Liver (tissue), 9 donors: ENCODE measurements around the gene PDXK. TPM values are rescaled to one million over a fixed set of nuclear protein-coding genes. Genes with fewer than 3 reads are reported as not detected.

Source experiments
- DNase-seq: peaks from one replicate; pipeline ENCODE4 v3.0.0-alpha.2; 2017; ENCODE audit warnings: low spot score
- H3K27ac ChIP-seq, 2 donors: one replicate each; pipeline ENCODE4 v1.7.0; 2013; ENCODE audit warnings: inconsistent platforms in 2 of 2, low read length in 2 of 2, control low read depth in 1 of 2, low read depth in 1 of 2, mild to moderate bottlenecking in 1 of 2
- H3K27me3 ChIP-seq, 4 donors: one replicate each; pipeline versions ENCODE4 v1.6.1 to v1.7.0; 2013; ENCODE audit warnings: low read length in 3 of 4, inconsistent platforms in 1 of 4, mild to moderate bottlenecking in 1 of 4, moderate library complexity in 1 of 4; ENCODE audit not compliant: control insufficient read depth in 4 of 4, insufficient read depth in 4 of 4
- H3K36me3 ChIP-seq, 4 donors: one replicate each; pipeline versions ENCODE4 v1.6.1 to v1.7.0; 2013; ENCODE audit warnings: low read length in 3 of 4, mild to moderate bottlenecking in 3 of 4, low read depth in 1 of 4, moderate library complexity in 1 of 4; ENCODE audit not compliant: control insufficient read depth in 4 of 4, insufficient read depth in 3 of 4
- H3K4me1 ChIP-seq, 4 donors: one replicate each; pipeline versions ENCODE4 v1.6.1 to v1.7.0; 2013; ENCODE audit warnings: low read length in 3 of 4, mild to moderate bottlenecking in 3 of 4, moderate library complexity in 1 of 4; ENCODE audit not compliant: control insufficient read depth in 4 of 4, insufficient read depth in 4 of 4
- H3K4me3 ChIP-seq, 3 donors: one replicate each; pipeline versions ENCODE4 v1.6.1 to v1.7.0; 2013; ENCODE audit warnings: low read length in 3 of 3, control low read depth in 1 of 3, low read depth in 1 of 3, mild to moderate bottlenecking in 1 of 3
- H3K9ac ChIP-seq, 2 donors: one replicate each; pipeline ENCODE4 v1.7.0; 2013; ENCODE audit warnings: low read length in 2 of 2, mild to moderate bottlenecking in 2 of 2, moderate library complexity in 2 of 2, control low read depth in 1 of 2, low read depth in 1 of 2
- H3K9me3 ChIP-seq, 4 donors: one replicate each; pipeline versions ENCODE4 v1.6.1 to v1.7.0; 2013; ENCODE audit warnings: low read length in 3 of 4; ENCODE audit not compliant: control insufficient read depth in 4 of 4
- FOXA2 ChIP-seq: IDR thresholded peaks from 2 replicates; pipeline ENCODE4 v1.6.1; 2016; ENCODE audit warnings: antibody characterized with exemption
- GABPA ChIP-seq, 2 donors: IDR thresholded peaks in 1 of 2; conservative IDR thresholded peaks in 1 of 2; 2 replicates each; pipeline ENCODE4 v1.6.1; 2016; ENCODE audit warnings: antibody characterized with exemption in 2 of 2, mild to moderate bottlenecking in 1 of 2, moderate library complexity in 1 of 2
- HNF4A ChIP-seq, 2 donors: conservative IDR thresholded peaks; 2 replicates each; pipeline ENCODE4 v1.6.1; 2016; ENCODE audit warnings: antibody characterized with exemption in 2 of 2, mild to moderate bottlenecking in 2 of 2
- JUND ChIP-seq, 2 donors: IDR thresholded peaks; 2 replicates each; pipeline ENCODE4 v1.6.1; 2016; ENCODE audit warnings: antibody characterized with exemption in 2 of 2
- NR2F2 ChIP-seq: IDR thresholded peaks from 2 replicates; pipeline ENCODE4 v1.6.1; 2016; ENCODE audit warnings: antibody characterized with exemption
- RAD21 ChIP-seq, 2 donors: IDR thresholded peaks; 2 replicates each; pipeline ENCODE4 v1.6.1; 2016; ENCODE audit warnings: antibody characterized with exemption in 2 of 2, mild to moderate bottlenecking in 2 of 2
- SP1 ChIP-seq: IDR thresholded peaks from 2 replicates; pipeline ENCODE4 v1.6.1; 2018; ENCODE audit warnings: antibody characterized with exemption, mild to moderate bottlenecking
- TAF1 ChIP-seq: conservative IDR thresholded peaks from 2 replicates; pipeline ENCODE4 v1.6.1; 2016; ENCODE audit warnings: antibody characterized with exemption, mild to moderate bottlenecking
- YY1 ChIP-seq: IDR thresholded peaks from 2 replicates; pipeline ENCODE4 v1.6.1; 2016; ENCODE audit warnings: antibody characterized with exemption, mild to moderate bottlenecking
- WGBS: extraction: QIAGEN DNeasy Blood & Tissue Kit; methylation state at CpG from one replicate; pipeline ENCODE4 v1.1.7; 2013; 5-methylcytosine and 5-hydroxymethylcytosine counted together
- polyA plus RNA-seq, 2 donors: library from polyadenylated mRNA; stranded (reverse) in 1 of 2; unstranded in 1 of 2; fragments of 200-250 nt in 1 of 2; fragments of >200 nt in 1 of 2; fragmentation: Nextera tagmentation in 1 of 2; extraction: Ambion mirVana in 1 of 2; gene quantifications; one replicate each; pipeline versions ENCODE4 v1.2.1 to v1.2.3, GENCODE V29; 2013 to 2015
- total RNA-seq, 2 donors: library from RNA; depleted of rRNA; stranded (reverse); fragments of >200 nt; gene quantifications; one replicate each; pipeline ENCODE4 v1.2.3, GENCODE V29; 2014
- TF ChIP-seq, protein P1 (sequence below): IDR thresholded peaks from 2 replicates; pipeline ENCODE4 v1.6.1; 2016; ENCODE audit warnings: antibody characterized with exemption, mild to moderate bottlenecking
- TF ChIP-seq, protein P2 (sequence below): fragments of 150-350 bp; IDR thresholded peaks from 2 replicates; pipeline ENCODE4 v1.5.1; 2017; ENCODE audit warnings: improper control_type of control experiment, low read depth, low read length; ENCODE audit not compliant: missing input control
- TF ChIP-seq, protein P3 (sequence below): IDR thresholded peaks from 2 replicates; pipeline ENCODE4 v1.6.1; 2016; ENCODE audit warnings: antibody characterized with exemption
- TF ChIP-seq, protein P4 (sequence below): IDR thresholded peaks from 2 replicates; pipeline ENCODE4 v1.6.1; 2016; ENCODE audit warnings: antibody characterized with exemption
- TF ChIP-seq, protein P5 (sequence below): IDR thresholded peaks from 2 replicates; pipeline ENCODE4 v1.6.1; 2016; ENCODE audit warnings: antibody characterized with exemption
- donor health status: healthy.
- donor health status: healthy.
- donor health status: healthy.
- donor health status: healthy.
- donor health status: healthy.

The PDXK gene
- total and polyA plus RNA-seq, 4 donors, result 20.5 to 104 (median 34.9) TPM

DNA sequence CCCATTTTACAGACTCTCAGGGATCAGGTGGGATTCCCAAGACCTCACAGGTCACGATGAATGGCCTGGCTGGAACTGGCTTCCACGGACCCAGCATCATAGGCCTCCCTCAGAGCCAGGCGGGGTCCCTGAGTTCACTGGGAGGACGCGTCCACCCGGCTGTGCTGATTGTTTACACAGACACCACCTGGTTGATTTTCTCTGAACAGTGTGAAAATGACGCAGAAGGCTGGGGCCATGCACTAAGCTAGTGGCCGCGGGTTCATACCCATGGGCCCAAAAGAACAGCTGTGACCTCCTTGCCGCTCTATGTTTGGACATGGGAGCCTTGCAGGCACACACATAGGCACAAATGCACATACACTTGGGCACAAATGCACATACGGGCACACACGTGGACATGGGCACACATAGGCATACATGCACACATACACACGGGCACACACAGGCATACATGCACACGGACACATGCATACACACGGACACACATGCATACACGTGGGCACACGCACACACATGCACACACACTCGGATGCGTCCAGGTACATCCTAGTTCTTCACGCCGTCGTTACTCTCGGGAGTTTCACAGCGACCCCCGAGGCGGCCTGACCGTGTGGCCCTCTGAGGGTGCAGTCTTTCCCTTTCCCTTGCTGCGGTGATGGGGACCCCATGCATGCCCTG, 34.0 kb downstream of the PDXK start:
- 96% methylated on average over 28 of the region's 28 CpGs for WGBS
- Histone ChIP-seq H3K9me3 (no peaks in the 10 kb centered on the region), H3K36me3 (peaks cover 16 to 70% (median 22%) of the 10 kb centered on the region in 4 donors), H3K4me1 (peaks cover 5 to 11% (median 8%) of the 10 kb centered on the region in 4 donors), H3K4me3 (no peak overlapping the region), H3K9ac (no peak overlapping the region), H3K27ac (no peak overlapping the region), H3K27me3 (no peaks in the 10 kb centered on the region)
- DNase-seq, result no peak
- TF ChIP-seq, protein P1, sequence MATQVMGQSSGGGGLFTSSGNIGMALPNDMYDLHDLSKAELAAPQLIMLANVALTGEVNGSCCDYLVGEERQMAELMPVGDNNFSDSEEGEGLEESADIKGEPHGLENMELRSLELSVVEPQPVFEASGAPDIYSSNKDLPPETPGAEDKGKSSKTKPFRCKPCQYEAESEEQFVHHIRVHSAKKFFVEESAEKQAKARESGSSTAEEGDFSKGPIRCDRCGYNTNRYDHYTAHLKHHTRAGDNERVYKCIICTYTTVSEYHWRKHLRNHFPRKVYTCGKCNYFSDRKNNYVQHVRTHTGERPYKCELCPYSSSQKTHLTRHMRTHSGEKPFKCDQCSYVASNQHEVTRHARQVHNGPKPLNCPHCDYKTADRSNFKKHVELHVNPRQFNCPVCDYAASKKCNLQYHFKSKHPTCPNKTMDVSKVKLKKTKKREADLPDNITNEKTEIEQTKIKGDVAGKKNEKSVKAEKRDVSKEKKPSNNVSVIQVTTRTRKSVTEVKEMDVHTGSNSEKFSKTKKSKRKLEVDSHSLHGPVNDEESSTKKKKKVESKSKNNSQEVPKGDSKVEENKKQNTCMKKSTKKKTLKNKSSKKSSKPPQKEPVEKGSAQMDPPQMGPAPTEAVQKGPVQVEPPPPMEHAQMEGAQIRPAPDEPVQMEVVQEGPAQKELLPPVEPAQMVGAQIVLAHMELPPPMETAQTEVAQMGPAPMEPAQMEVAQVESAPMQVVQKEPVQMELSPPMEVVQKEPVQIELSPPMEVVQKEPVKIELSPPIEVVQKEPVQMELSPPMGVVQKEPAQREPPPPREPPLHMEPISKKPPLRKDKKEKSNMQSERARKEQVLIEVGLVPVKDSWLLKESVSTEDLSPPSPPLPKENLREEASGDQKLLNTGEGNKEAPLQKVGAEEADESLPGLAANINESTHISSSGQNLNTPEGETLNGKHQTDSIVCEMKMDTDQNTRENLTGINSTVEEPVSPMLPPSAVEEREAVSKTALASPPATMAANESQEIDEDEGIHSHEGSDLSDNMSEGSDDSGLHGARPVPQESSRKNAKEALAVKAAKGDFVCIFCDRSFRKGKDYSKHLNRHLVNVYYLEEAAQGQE, result no peak
- TF ChIP-seq RAD21 (IDR thresholded peaks at IDR 0.05) (no peak), NR2F2 (no peak), TAF1 (no peak), JUND (IDR thresholded peaks at IDR 0.05) (no peak), SP1 (no peak), FOXA2 (no peak), YY1 (no peak), GABPA (IDR thresholded peaks at IDR 0.05 in 1 of 2, conservative IDR thresholded peaks at IDR 0.05 in 1 of 2) (no peak)
- TF ChIP-seq, protein P2, sequence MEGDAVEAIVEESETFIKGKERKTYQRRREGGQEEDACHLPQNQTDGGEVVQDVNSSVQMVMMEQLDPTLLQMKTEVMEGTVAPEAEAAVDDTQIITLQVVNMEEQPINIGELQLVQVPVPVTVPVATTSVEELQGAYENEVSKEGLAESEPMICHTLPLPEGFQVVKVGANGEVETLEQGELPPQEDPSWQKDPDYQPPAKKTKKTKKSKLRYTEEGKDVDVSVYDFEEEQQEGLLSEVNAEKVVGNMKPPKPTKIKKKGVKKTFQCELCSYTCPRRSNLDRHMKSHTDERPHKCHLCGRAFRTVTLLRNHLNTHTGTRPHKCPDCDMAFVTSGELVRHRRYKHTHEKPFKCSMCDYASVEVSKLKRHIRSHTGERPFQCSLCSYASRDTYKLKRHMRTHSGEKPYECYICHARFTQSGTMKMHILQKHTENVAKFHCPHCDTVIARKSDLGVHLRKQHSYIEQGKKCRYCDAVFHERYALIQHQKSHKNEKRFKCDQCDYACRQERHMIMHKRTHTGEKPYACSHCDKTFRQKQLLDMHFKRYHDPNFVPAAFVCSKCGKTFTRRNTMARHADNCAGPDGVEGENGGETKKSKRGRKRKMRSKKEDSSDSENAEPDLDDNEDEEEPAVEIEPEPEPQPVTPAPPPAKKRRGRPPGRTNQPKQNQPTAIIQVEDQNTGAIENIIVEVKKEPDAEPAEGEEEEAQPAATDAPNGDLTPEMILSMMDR, result no peak
- TF ChIP-seq, protein P3, sequence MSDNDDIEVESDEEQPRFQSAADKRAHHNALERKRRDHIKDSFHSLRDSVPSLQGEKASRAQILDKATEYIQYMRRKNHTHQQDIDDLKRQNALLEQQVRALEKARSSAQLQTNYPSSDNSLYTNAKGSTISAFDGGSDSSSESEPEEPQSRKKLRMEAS, result no peak
- TF ChIP-seq, protein P4, sequence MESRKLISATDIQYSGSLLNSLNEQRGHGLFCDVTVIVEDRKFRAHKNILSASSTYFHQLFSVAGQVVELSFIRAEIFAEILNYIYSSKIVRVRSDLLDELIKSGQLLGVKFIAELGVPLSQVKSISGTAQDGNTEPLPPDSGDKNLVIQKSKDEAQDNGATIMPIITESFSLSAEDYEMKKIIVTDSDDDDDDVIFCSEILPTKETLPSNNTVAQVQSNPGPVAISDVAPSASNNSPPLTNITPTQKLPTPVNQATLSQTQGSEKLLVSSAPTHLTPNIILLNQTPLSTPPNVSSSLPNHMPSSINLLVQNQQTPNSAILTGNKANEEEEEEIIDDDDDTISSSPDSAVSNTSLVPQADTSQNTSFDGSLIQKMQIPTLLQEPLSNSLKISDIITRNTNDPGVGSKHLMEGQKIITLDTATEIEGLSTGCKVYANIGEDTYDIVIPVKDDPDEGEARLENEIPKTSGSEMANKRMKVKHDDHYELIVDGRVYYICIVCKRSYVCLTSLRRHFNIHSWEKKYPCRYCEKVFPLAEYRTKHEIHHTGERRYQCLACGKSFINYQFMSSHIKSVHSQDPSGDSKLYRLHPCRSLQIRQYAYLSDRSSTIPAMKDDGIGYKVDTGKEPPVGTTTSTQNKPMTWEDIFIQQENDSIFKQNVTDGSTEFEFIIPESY, result no peak

DNA sequence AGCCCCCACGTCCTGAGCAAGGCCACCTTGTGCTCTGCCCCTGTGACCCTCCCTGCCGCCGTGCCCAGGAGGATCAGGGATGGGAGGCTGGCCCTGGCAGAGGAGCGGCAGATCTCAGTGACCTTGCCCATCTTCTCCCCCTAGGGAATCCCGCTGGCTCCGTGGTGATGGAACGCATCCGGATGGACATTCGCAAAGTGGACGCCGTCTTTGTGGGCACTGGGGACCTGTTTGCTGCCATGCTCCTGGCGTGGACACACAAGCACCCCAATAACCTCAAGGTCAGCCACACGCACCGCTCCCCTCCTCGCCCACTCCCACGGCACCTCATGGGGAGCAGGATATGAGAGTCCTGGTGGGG, 34.5 kb downstream of the PDXK start:
- DNase-seq, result no peak
- Histone ChIP-seq H3K9ac (no peak overlapping the region), H3K27me3 (no peaks in the 10 kb centered on the region), H3K4me1 (peaks cover 5 to 13% (median 9%) of the 10 kb centered on the region in 4 donors), H3K36me3 (peaks cover 16 to 69% (median 21%) of the 10 kb centered on the region in 4 donors), H3K9me3 (no peaks in the 10 kb centered on the region), H3K4me3 (no peak overlapping the region), H3K27ac (no peak overlapping the region)
- TF ChIP-seq, protein P5, sequence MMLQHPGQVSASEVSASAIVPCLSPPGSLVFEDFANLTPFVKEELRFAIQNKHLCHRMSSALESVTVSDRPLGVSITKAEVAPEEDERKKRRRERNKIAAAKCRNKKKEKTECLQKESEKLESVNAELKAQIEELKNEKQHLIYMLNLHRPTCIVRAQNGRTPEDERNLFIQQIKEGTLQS, result no peak
- TF ChIP-seq RAD21 (IDR thresholded peaks at IDR 0.05) (no peak), HNF4A (conservative IDR thresholded peaks at IDR 0.05) (no peak)
- TF ChIP-seq, protein P3, result no peak
- TF ChIP-seq, protein P4, result no peak
- 95% methylated on average over 16 of the region's 16 CpGs for WGBS
